ENCODE measurements around the gene P2RX1.

- TF ChIP-seq, protein P1, sequence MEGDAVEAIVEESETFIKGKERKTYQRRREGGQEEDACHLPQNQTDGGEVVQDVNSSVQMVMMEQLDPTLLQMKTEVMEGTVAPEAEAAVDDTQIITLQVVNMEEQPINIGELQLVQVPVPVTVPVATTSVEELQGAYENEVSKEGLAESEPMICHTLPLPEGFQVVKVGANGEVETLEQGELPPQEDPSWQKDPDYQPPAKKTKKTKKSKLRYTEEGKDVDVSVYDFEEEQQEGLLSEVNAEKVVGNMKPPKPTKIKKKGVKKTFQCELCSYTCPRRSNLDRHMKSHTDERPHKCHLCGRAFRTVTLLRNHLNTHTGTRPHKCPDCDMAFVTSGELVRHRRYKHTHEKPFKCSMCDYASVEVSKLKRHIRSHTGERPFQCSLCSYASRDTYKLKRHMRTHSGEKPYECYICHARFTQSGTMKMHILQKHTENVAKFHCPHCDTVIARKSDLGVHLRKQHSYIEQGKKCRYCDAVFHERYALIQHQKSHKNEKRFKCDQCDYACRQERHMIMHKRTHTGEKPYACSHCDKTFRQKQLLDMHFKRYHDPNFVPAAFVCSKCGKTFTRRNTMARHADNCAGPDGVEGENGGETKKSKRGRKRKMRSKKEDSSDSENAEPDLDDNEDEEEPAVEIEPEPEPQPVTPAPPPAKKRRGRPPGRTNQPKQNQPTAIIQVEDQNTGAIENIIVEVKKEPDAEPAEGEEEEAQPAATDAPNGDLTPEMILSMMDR (IDR thresholded peaks at IDR 0.05), result no peak
- TF ChIP-seq EP300 (IDR thresholded peaks at IDR 0.05; ENCODE audit: low read depth) (no peak), POLR2A (IDR thresholded peaks at IDR 0.05) (no peak)
Measured at GRCh38 chr17:3870871-3871306, 45.4 kb downstream of the P2RX1 start.
